Activated CD8-positive, alpha-beta T cell treated with anti-CD3 and anti-CD28 coated beads for 36 hours (primary cell): ENCODE measurements around the gene GRB10. TPM values are rescaled to one million over a fixed set of nuclear protein-coding genes. Genes with fewer than 3 reads are reported as not detected.
A peak's percentile ranks its signal among the peaks of the same experiment; 100 is the strongest.

ENCODE experiments used
- ATAC-seq: fragments of 200-7000 bp; cut with Tn5 transposase; one replicate; pipeline ENCODE4 v1.10.0; 2021; ENCODE audit warnings: mild to moderate bottlenecking, moderate library complexity
- CTCF ChIA-PET: fragments of 350-600 bp; sonication (Branson Sonifier 250); formaldehyde crosslinking; loops from one replicate; lab custom pipeline; 2021; ENCODE audit warnings: antibody characterized with exemption; lab: Charles Lee
- POLR2A ChIA-PET: fragments of 350-600 bp; sonication (Branson Sonifier 250); formaldehyde crosslinking; loops from one replicate; lab custom pipeline; 2021; ENCODE audit warnings: antibody characterized with exemption; lab: Charles Lee
- DNase-seq: peaks from one replicate; pipeline ENCODE4 v3.0.0-alpha.2; 2020
- H3K27ac Mint-ChIP-seq: one replicate; pipeline ENCODE4 v1.8.0; 2021; ENCODE audit warnings: mild to moderate bottlenecking, mixed read lengths
- H3K27me3 Mint-ChIP-seq: one replicate; pipeline ENCODE4 v1.8.0; 2021; ENCODE audit warnings: mixed read lengths
- H3K36me3 Mint-ChIP-seq: one replicate; pipeline ENCODE4 v1.8.0; 2021; ENCODE audit warnings: low read depth, mixed read lengths
- H3K4me1 Mint-ChIP-seq: one replicate; pipeline ENCODE4 v1.8.0; 2021; ENCODE audit warnings: low read depth, mixed read lengths
- H3K4me3 Mint-ChIP-seq: one replicate; pipeline ENCODE4 v1.8.0; 2021; ENCODE audit warnings: mild to moderate bottlenecking, moderate library complexity, mixed read lengths
- H3K9me3 Mint-ChIP-seq: one replicate; pipeline ENCODE4 v1.8.0; 2021; ENCODE audit warnings: mixed read lengths
- CTCF ChIP-seq: fragments of 200-600 bp; IDR thresholded peaks from one replicate; pipeline ENCODE4 v1.8.0; 2022; ENCODE audit warnings: antibody characterized with exemption, mild to moderate bottlenecking
- intact Hi-C: fragments of 100-400 bp; cut with micrococcal nuclease; formaldehyde crosslinking; loops from one replicate; pipeline ENCODE4 v1.10.0; 2022
- total RNA-seq, 2 experiments: library from RNA; stranded (reverse); gene quantifications; one replicate each; pipeline ENCODE4 v1.2.3, GENCODE V29; 2021

The GRB10 gene
- total RNA-seq: 1 to 10 TPM; 5.6 to 6.9 TPM

GRCh38 chr7:50782375-50783208 is at the start of gene GRB10:
Gene GRB10 (minus strand): TSS chr7:50782896. CDS start chr7:50732322, 50,574 bp downstream.
- peaks cover 32% of the 10 kb centered on the region for H3K27me3 Mint-ChIP-seq

GRCh38 chr7:50828801-50829200 is 46.1 kb upstream of the GRB10 start:
- CTCF ChIA-PET: interaction anchor here (0.7 kb wide), 1 partner anchor 9 kb away, joined by 4 read pairs; no protein-coding TSS in a partner anchor
- no peak for DNase-seq
- ATAC-seq: no peak
- no peak for TF ChIP-seq CTCF
- Mint-ChIP-seq H3K9me3 (no peaks in the 10 kb centered on the region), H3K4me1 (peaks cover 25% of the 10 kb centered on the region), H3K27me3 (peaks cover 16% of the 10 kb centered on the region), H3K4me3 (no peak overlapping the region), H3K27ac (no peak overlapping the region), H3K36me3 (no peaks in the 10 kb centered on the region)
- POLR2A ChIA-PET: no interaction called here
- intact Hi-C loops: loop anchor here (5.0 kb wide), 1 partner anchor 92 kb away; no protein-coding TSS in a partner anchor

More at GRCh38 chr7:50782375-50783208, at the start of gene GRB10:
- peak; percentile 18 for ATAC-seq
- CTCF ChIA-PET: no interaction called here
- Mint-ChIP-seq H3K9me3 (no peaks in the 10 kb centered on the region), H3K36me3 (no peaks in the 10 kb centered on the region), H3K27ac (no peak within 1 kb of the TSS), H3K4me3 (peak within 1 kb of the TSS; percentile 59), H3K4me1 (peaks cover 17% of the 10 kb centered on the region)
- intact Hi-C loops: no loop called here
- peak; percentile 27 for TF ChIP-seq CTCF
- DNase-seq: no peak
- POLR2A ChIA-PET: no interaction called here

GRCh38 chr7:50828116-50828515 is 45.4 kb upstream of the GRB10 start:
- TF ChIP-seq CTCF: no peak
- H3K4me1 Mint-ChIP-seq: peaks cover 22% of the 10 kb centered on the region
- H3K27ac Mint-ChIP-seq: no peak overlapping the region
- no peaks in the 10 kb centered on the region for H3K9me3 Mint-ChIP-seq
- ChIA-PET CTCF (no interaction called here), POLR2A (no interaction called here)
- peaks cover 13% of the 10 kb centered on the region for H3K27me3 Mint-ChIP-seq
- no peaks in the 10 kb centered on the region for H3K36me3 Mint-ChIP-seq
- intact Hi-C loops: loop anchor here (5.0 kb wide), 1 partner anchor 91 kb away; no protein-coding TSS in a partner anchor
- no peak for DNase-seq
- no peak for ATAC-seq
- H3K4me3 Mint-ChIP-seq: no peak overlapping the region

GRCh38 chr7:50827281-50827680 is 44.6 kb upstream of the GRB10 start:
- no peak for DNase-seq
- intact Hi-C loops: loop anchor here (5.0 kb wide), 1 partner anchor 90 kb away; no protein-coding TSS in a partner anchor
- no peak for ATAC-seq
- Mint-ChIP-seq H3K9me3 (no peaks in the 10 kb centered on the region), H3K27me3 (peaks cover 10% of the 10 kb centered on the region), H3K4me1 (peaks cover 13% of the 10 kb centered on the region), H3K36me3 (no peaks in the 10 kb centered on the region), H3K4me3 (no peak overlapping the region), H3K27ac (no peak overlapping the region)
- POLR2A ChIA-PET: no interaction called here
- no peak for TF ChIP-seq CTCF
- CTCF ChIA-PET: no interaction called here
